Endothelial cell of umbilical vein (primary cell): ENCODE results near the gene ADORA2B. TPM values are rescaled to one million over a fixed set of nuclear protein-coding genes. Genes with fewer than 3 reads are reported as not detected.

Experiments
- BruUV-seq: library from RNA; stranded (reverse); fragments of 400-500 nt; replicated peaks from 2 replicates; lab custom pipeline; 2021; lab: Mats Ljungman, UMichigan
- CTCF ChIA-PET: fragments of 300-600, 350-600 bp; sonication (Branson Sonifier 250); formaldehyde crosslinking; loops from one replicate; lab custom pipeline; 2021; ENCODE audit warnings: antibody characterized with exemption, inconsistent platforms; lab: Charles Lee
- POLR2A ChIA-PET: fragments of 300-600, 350-600 bp; sonication (Branson Sonifier 250); formaldehyde crosslinking; loops from one replicate; lab custom pipeline; 2021; ENCODE audit warnings: antibody characterized with exemption, inconsistent platforms; lab: Charles Lee
- DNase-seq: peaks from one replicate; pipeline ENCODE4 v3.0.0-alpha.2; 2011; ENCODE audit warnings: low read depth, low spot score
- FAIRE-seq: peaks from 2 replicates; lab custom pipeline; 2011; peaks lifted over from hg19 to GRCh38; lab: Jason Lieb, UNC
- H2AFZ ChIP-seq: 2 replicates; pipeline ENCODE4 v1.6.0; 2012; ENCODE audit warnings: low read depth, low read length, control low read depth, inconsistent platforms
- H3K27ac ChIP-seq: 2 replicates; pipeline ENCODE4 v1.5.1; 2011; ENCODE audit warnings: low read depth, mild to moderate bottlenecking, control low read depth, low read length, moderate library complexity; ENCODE audit not compliant: insufficient read depth
- H3K27me3 ChIP-seq, 2 experiments: 2 replicates each; pipeline versions ENCODE4 v1.6.0 to v1.6.1; 2011; ENCODE audit warnings: low read length in 2 of 2, mixed read lengths in 1 of 2; ENCODE audit not compliant: control insufficient read depth in 2 of 2, insufficient read depth in 2 of 2
- H3K36me3 ChIP-seq, 2 experiments: 2 replicates in 1 of 2; 3 replicates in 1 of 2; pipeline ENCODE4 v1.5.1; 2011; ENCODE audit warnings: low read length in 2 of 2, mild to moderate bottlenecking in 1 of 2, moderate library complexity in 1 of 2; ENCODE audit not compliant: control insufficient read depth in 2 of 2, insufficient read depth in 2 of 2; ENCODE audit errors: extremely low read depth in 1 of 2
- H3K4me1 ChIP-seq: 3 replicates; pipeline ENCODE4 v1.5.1; 2011; ENCODE audit warnings: mild to moderate bottlenecking, low read length; ENCODE audit not compliant: control insufficient read depth, insufficient read depth; ENCODE audit errors: extremely low read depth
- H3K4me2 ChIP-seq: 2 replicates; pipeline ENCODE4 v1.6.1; 2011; ENCODE audit warnings: low read length, control low read depth, mixed read lengths; ENCODE audit not compliant: insufficient read depth
- H3K4me3 ChIP-seq, 3 experiments: fragments of 200-600 bp in 1 of 3; sonication (generic), shearing (Covaris generic) in 1 of 3; replicated peaks in 1 of 3; 2 replicates each; pipeline ENCODE4 v1.5.1; 2011 to 2016; ENCODE audit warnings: control low read depth in 3 of 3, low read length in 3 of 3, mild to moderate bottlenecking in 2 of 3, inconsistent platforms in 1 of 3, low read depth in 1 of 3, moderate library complexity in 1 of 3; ENCODE audit not compliant: insufficient read depth in 1 of 3
- H3K79me2 ChIP-seq: 2 replicates; pipeline ENCODE4 v1.6.0; 2012; ENCODE audit warnings: low read length, inconsistent platforms; ENCODE audit not compliant: control insufficient read depth, insufficient read depth
- H3K9ac ChIP-seq: replicated peaks from 2 replicates; pipeline ENCODE3; 2011; ENCODE audit warnings: low read length, control low read depth; ENCODE audit not compliant: insufficient read depth; ENCODE audit errors: extremely low read depth
- H3K9me1 ChIP-seq: replicated peaks from 3 replicates; pipeline ENCODE4 v1.6.0; 2011; ENCODE audit warnings: mild to moderate bottlenecking, low read length; ENCODE audit not compliant: control insufficient read depth, insufficient read depth; ENCODE audit errors: extremely low read depth
- H3K9me3 ChIP-seq: replicated peaks from 2 replicates; pipeline ENCODE4 v1.5.1; 2012; ENCODE audit warnings: low read length, inconsistent platforms; ENCODE audit not compliant: control insufficient read depth, insufficient read depth
- H4K20me1 ChIP-seq: replicated peaks from 2 replicates; pipeline ENCODE3; 2011; ENCODE audit warnings: mild to moderate bottlenecking, low read length; ENCODE audit not compliant: control insufficient read depth, insufficient read depth; ENCODE audit errors: extremely low read depth
- EZH2 ChIP-seq: IDR thresholded peaks from 2 replicates; pipeline ENCODE4 v1.6.1; 2012; ENCODE audit warnings: borderline replicate concordance, low read depth, mild to moderate bottlenecking, moderate library complexity, low read length, inconsistent platforms; ENCODE audit not compliant: severe bottlenecking
- FOS ChIP-seq: IDR thresholded peaks from 2 replicates; pipeline ENCODE4 v1.6.1; 2011; ENCODE audit warnings: mild to moderate bottlenecking, low read length, moderate library complexity, borderline replicate concordance; ENCODE audit not compliant: insufficient read depth
- GATA2 ChIP-seq: IDR thresholded peaks from 2 replicates; pipeline ENCODE4 v1.7.0; 2011; ENCODE audit warnings: low read depth, mild to moderate bottlenecking, moderate library complexity, mixed read lengths, low read length; ENCODE audit not compliant: insufficient read length, insufficient read depth
- JUN ChIP-seq: IDR thresholded peaks from 2 replicates; pipeline ENCODE4 v1.6.1; 2011; ENCODE audit warnings: borderline replicate concordance, low read depth; ENCODE audit not compliant: insufficient read length, insufficient read depth
- MYC ChIP-seq: IDR thresholded peaks from one replicate; pipeline ENCODE4 v1.6.1; 2011; ENCODE audit warnings: mild to moderate bottlenecking, low read depth, low read length
- POLR2A ChIP-seq: IDR thresholded peaks from 2 replicates; pipeline ENCODE4 v1.6.1; 2012; ENCODE audit warnings: low read depth, mild to moderate bottlenecking, control low read depth, low read length
- POLR2AphosphoS5 ChIP-seq: IDR thresholded peaks from 2 replicates; pipeline ENCODE4 v1.6.1; 2012; ENCODE audit warnings: low read depth, mild to moderate bottlenecking, control low read depth, low read length, moderate library complexity; ENCODE audit not compliant: insufficient read depth
- dilution Hi-C: fragments of 300-500 bp; cut with MboI; formaldehyde crosslinking; loops from one replicate; pipeline ENCODE4 v1.15.0; 2019; ENCODE audit warnings: low sequenced_read_pairs; ENCODE audit not compliant: extremely low pct_ligation_motif_present
- intact Hi-C: fragments of 100-400 bp; cut with micrococcal nuclease; formaldehyde crosslinking; loops from one replicate; pipeline ENCODE4 v1.10.0; 2022
- polyA plus RNA-seq, 4 experiments: library from polyadenylated mRNA; depleted of rRNA in 3 of 4; stranded (reverse) in 3 of 4; unstranded in 1 of 4; fragments of >200 nt; gene quantifications; 2 replicates each; pipeline versions ENCODE4 v1.2.1 to v1.2.3, GENCODE V29; 2011 to 2012; ENCODE audit warnings: missing spikeins in 1 of 4
- total RNA-seq: library from RNA; stranded (reverse); gene quantifications from 2 replicates; pipeline ENCODE4 v1.2.3, GENCODE V29; 2021
- TF ChIP-seq, protein P1 (sequence below): IDR thresholded peaks from 2 replicates; pipeline ENCODE4 v1.6.1; 2011; ENCODE audit not compliant: insufficient read depth, insufficient read length
- TF ChIP-seq, protein P2 (sequence below), 2 donors: IDR thresholded peaks; 1 replicate in 1 of 2; 2 replicates in 1 of 2; pipeline ENCODE4 v1.5.1; 2011; ENCODE audit warnings: low read length in 2 of 2, mild to moderate bottlenecking in 2 of 2, moderate library complexity in 2 of 2, control low read depth in 1 of 2, inconsistent platforms in 1 of 2, low read depth in 1 of 2; ENCODE audit not compliant: insufficient read depth in 1 of 2; ENCODE audit errors: extremely low read depth in 1 of 2

The ADORA2B gene
- total and polyA plus RNA-seq, 2 donors (not counting 3 experiments of a cell fraction or from before 2014, with no cell fraction given): 8.8 to 9.8 TPM

DNA sequence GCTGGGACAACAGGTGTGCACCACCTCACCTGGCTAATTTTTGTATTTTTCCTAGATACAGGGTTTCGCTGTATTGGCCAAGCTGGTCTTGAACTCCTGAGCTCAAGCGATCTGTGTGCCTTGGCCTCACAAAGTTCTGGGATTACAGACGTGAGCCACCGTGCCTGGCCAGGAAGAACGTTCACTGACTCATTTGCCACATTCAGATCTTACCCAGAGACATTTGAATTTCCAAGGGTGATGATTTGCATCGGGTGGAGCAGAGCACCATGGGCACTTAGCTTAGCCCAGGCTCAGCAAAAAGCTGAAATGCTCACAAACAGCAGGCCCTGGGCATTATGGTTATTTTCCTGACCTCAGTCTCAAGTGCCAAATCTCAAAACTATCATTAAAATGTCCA is 14.5 kb upstream of the ADORA2B start:
- H3K27me3 ChIP-seq: peaks cover 0 to 2% of the 10 kb centered on the region in 2 experiments
- H3K27ac ChIP-seq: no peak overlapping the region
- dilution Hi-C loops (no loop called here), intact Hi-C loops (no loop called here)
- no peaks in the 10 kb centered on the region for H3K4me1 ChIP-seq
- no peak overlapping the region for H3K4me2 ChIP-seq
- no peak overlapping the region for H2AFZ ChIP-seq
- FAIRE-seq: no peak
- no peaks in the 10 kb centered on the region for H4K20me1 ChIP-seq
- ChIA-PET CTCF (interaction anchor here (0.7 kb wide), 1 partner anchor 69 kb away, joined by 3 read pairs; the partner anchor contains the start of genes TTC19 and ZSWIM7), POLR2A (no interaction called here)
- no peak for DNase-seq
- no peaks in the 10 kb centered on the region for H3K9me3 ChIP-seq
- BruUV-seq: no TSS peak
- no peak overlapping the region for H3K4me3 ChIP-seq
- H3K9me1 ChIP-seq: no peaks in the 10 kb centered on the region
- TF ChIP-seq JUN: no peak
- TF ChIP-seq FOS: no peak
- TF ChIP-seq POLR2AphosphoS5: no peak
- no peak for TF ChIP-seq MYC
- TF ChIP-seq EZH2: no peak
- no peak for TF ChIP-seq POLR2A
- TF ChIP-seq, protein P1, sequence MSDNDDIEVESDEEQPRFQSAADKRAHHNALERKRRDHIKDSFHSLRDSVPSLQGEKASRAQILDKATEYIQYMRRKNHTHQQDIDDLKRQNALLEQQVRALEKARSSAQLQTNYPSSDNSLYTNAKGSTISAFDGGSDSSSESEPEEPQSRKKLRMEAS: no peak
- no peak for TF ChIP-seq GATA2
- TF ChIP-seq, protein P2, sequence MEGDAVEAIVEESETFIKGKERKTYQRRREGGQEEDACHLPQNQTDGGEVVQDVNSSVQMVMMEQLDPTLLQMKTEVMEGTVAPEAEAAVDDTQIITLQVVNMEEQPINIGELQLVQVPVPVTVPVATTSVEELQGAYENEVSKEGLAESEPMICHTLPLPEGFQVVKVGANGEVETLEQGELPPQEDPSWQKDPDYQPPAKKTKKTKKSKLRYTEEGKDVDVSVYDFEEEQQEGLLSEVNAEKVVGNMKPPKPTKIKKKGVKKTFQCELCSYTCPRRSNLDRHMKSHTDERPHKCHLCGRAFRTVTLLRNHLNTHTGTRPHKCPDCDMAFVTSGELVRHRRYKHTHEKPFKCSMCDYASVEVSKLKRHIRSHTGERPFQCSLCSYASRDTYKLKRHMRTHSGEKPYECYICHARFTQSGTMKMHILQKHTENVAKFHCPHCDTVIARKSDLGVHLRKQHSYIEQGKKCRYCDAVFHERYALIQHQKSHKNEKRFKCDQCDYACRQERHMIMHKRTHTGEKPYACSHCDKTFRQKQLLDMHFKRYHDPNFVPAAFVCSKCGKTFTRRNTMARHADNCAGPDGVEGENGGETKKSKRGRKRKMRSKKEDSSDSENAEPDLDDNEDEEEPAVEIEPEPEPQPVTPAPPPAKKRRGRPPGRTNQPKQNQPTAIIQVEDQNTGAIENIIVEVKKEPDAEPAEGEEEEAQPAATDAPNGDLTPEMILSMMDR (IDR thresholded peaks at IDR 0.05; ENCODE audit: extremely low read depth in 1 of 2, insufficient read depth in 1 of 2, low read depth in 1 of 2, low read length in 2 of 2): no peak
- H3K79me2 ChIP-seq: no peaks in the 10 kb centered on the region
- no peaks in the 10 kb centered on the region for H3K36me3 ChIP-seq
- H3K9ac ChIP-seq: no peak overlapping the region
